Kasumi-1 (cell line): Measurements from ENCODE around the gene COMMD3.
"Not testable (repeated sequence)": the region's sequence is repeated elsewhere in the genome, so short reads cannot be mapped to it uniquely, and the experiment has no call there.

Source experiments
- DNase-seq, 2 experiments: peaks; one replicate each; lab custom pipeline; 2025; lab: John Stamatoyannopoulos, UW

Gene COMMD3

GRCh38 chr10:22316286-22317075 lies at the start of gene COMMD3:
COMMD3 (plus strand) TSS chr10:22316388; CDS start chr10:22316418, 30 bp downstream.
- peak; percentile 90 for DNase-seq

- DNase-seq, result no peak
Observed at GRCh38 chr10:22268503-22268902, 47.7 kb upstream of the COMMD3 start.

- no peak for DNase-seq
Observed at GRCh38 chr10:22271786-22272185, 44.4 kb upstream of the COMMD3 start.

- no peak for DNase-seq
Observed at GRCh38 chr10:22278441-22278782, 37.8 kb upstream of the COMMD3 start.

- DNase-seq, result no peak
Observed at GRCh38 chr10:22280078-22280477, 36.1 kb upstream of the COMMD3 start.

- no peak for DNase-seq
Observed at GRCh38 chr10:22285130-22285529, 31.1 kb upstream of the COMMD3 start.

- no peak for DNase-seq
Observed at GRCh38 chr10:22293747-22294404, 22.3 kb upstream of the COMMD3 start.

- DNase-seq, result no peak
Observed at GRCh38 chr10:22294694-22295093, 21.5 kb upstream of the COMMD3 start.

- no peak for DNase-seq
Observed at GRCh38 chr10:22301193-22301592, 15.0 kb upstream of the COMMD3 start.

- DNase-seq, result no peak
Observed at GRCh38 chr10:22303461-22303860, 12.7 kb upstream of the COMMD3 start.

GRCh38 chr10:22305721-22306120 lies 10.5 kb upstream of the COMMD3 start:
- DNase-seq, result no peak

- DNase-seq, result no peak
Observed at GRCh38 chr10:22308390-22308789, 7.8 kb upstream of the COMMD3 start.

- DNase-seq, result no peak
Observed at GRCh38 chr10:22309180-22310000, 6.8 kb upstream of the COMMD3 start.

- not testable (repeated sequence) for DNase-seq
Observed at GRCh38 chr10:22310012-22310411, 6.2 kb upstream of the COMMD3 start.

GRCh38 chr10:22310928-22311327 lies 5.3 kb upstream of the COMMD3 start:
- DNase-seq, result no peak

- DNase-seq, result no peak
Observed at GRCh38 chr10:22314852-22315251, 1.3 kb upstream of the COMMD3 start.

- peak; percentile 53 to 55 for DNase-seq
Observed at GRCh38 chr10:22315455-22316285, 518 bp upstream of the COMMD3 start.

- DNase-seq, result no peak
Observed at GRCh38 chr10:22317076-22317370, 835 bp downstream of the COMMD3 start.

GRCh38 chr10:22317771-22318565 lies 1.8 kb downstream of the COMMD3 start:
- DNase-seq, result peak; percentile 22 to 23

GRCh38 chr10:22318772-22319171 lies 2.6 kb downstream of the COMMD3 start:
- no peak for DNase-seq

- DNase-seq, result no peak
Observed at GRCh38 chr10:22319547-22319979, 3.4 kb downstream of the COMMD3 start.
